Hepatocyte (in vitro differentiated cells): ENCODE measurements around the gene TBC1D21.

ENCODE experiments used
- EZH2 ChIP-seq: fragments of 200-600 bp; sonication (generic); IDR thresholded peaks from 2 replicates; pipeline ENCODE4 v1.6.1; 2016; ENCODE audit warnings: antibody characterized with exemption, mild to moderate bottlenecking, borderline replicate concordance
- EZH2phosphoT487 ChIP-seq: fragments of 200-600 bp; sonication (generic); IDR thresholded peaks from one replicate; pipeline ENCODE4 v1.6.1; 2018; ENCODE audit warnings: antibody characterized with exemption, mild to moderate bottlenecking, low read depth, moderate library complexity; ENCODE audit not compliant: unreplicated experiment, severe bottlenecking
- TF ChIP-seq, protein P1 (sequence below): fragments of 200-600 bp; sonication (generic); IDR thresholded peaks from 2 replicates; pipeline ENCODE4 v1.5.1; 2016; ENCODE audit warnings: antibody characterized with exemption, mild to moderate bottlenecking; ENCODE audit not compliant: poor library complexity

DNA sequence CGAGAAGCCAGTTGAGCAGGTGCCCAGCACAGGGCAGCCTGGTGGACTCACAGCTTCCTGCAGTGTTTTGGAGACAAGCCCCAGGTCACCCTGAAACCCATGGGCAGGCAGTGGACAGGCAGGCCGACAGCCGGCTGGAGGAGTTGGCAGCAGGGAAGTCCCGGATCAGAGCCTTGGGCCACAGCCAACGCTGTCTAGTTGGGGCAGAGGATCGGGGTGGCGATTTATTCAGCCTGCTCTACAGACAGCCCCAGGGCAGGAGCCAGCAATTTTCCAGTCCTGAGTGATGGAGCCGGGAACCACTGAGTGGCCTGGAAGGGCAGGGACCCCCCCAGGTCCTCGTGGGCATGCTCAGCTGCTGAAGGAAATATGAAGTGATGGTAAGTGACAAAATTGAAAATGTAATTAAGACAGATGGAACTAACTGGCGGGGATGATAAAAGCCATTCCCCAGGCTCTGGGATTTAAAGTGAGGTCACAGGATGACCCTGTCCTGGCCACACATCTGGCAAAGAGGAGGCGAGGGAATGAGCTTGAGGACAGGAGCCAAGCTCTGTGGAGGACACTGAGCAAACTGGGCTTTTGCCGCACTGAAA is 34.4 kb upstream of the TBC1D21 start:
- TF ChIP-seq, protein P1, sequence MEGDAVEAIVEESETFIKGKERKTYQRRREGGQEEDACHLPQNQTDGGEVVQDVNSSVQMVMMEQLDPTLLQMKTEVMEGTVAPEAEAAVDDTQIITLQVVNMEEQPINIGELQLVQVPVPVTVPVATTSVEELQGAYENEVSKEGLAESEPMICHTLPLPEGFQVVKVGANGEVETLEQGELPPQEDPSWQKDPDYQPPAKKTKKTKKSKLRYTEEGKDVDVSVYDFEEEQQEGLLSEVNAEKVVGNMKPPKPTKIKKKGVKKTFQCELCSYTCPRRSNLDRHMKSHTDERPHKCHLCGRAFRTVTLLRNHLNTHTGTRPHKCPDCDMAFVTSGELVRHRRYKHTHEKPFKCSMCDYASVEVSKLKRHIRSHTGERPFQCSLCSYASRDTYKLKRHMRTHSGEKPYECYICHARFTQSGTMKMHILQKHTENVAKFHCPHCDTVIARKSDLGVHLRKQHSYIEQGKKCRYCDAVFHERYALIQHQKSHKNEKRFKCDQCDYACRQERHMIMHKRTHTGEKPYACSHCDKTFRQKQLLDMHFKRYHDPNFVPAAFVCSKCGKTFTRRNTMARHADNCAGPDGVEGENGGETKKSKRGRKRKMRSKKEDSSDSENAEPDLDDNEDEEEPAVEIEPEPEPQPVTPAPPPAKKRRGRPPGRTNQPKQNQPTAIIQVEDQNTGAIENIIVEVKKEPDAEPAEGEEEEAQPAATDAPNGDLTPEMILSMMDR: no peak
- no peak for TF ChIP-seq EZH2
- TF ChIP-seq EZH2phosphoT487: no peak
